WTC11 (cell line): ENCODE measurements around the gene MATN3. TPM values are rescaled to one million over a fixed set of nuclear protein-coding genes. Genes with fewer than 3 reads are reported as not detected.

ENCODE experiments used
- ATAC-seq: fragments of 200-7000 bp; cut with Tn5 transposase; 2 replicates; pipeline ENCODE4 v1.10.0; 2021; ENCODE audit warnings: mild to moderate bottlenecking, moderate library complexity
- CTCF ChIA-PET: fragments of 300-600 bp; sonication (Branson Sonifier 250); formaldehyde crosslinking; loops from one replicate; lab custom pipeline; 2021; ENCODE audit warnings: antibody characterized with exemption; lab: Charles Lee
- POLR2A ChIA-PET: fragments of 350-600 bp; sonication (Branson Sonifier 250); formaldehyde crosslinking; loops from one replicate; lab custom pipeline; 2021; ENCODE audit warnings: antibody characterized with exemption; lab: Charles Lee
- DNase-seq: peaks from one replicate; pipeline ENCODE4 v3.0.0; 2021; ENCODE audit warnings: low spot score
- H3K27ac Mint-ChIP-seq: 2 replicates; pipeline ENCODE4 v1.8.0; 2021; ENCODE audit warnings: mixed read lengths
- H3K27me3 Mint-ChIP-seq: 2 replicates; pipeline ENCODE4 v1.8.0; 2021; ENCODE audit warnings: low read depth, mild to moderate bottlenecking, moderate library complexity, mixed read lengths
- H3K36me3 Mint-ChIP-seq: 2 replicates; pipeline ENCODE4 v1.8.0; 2021; ENCODE audit warnings: mixed read lengths
- H3K4me1 Mint-ChIP-seq: 2 replicates; pipeline ENCODE4 v1.8.0; 2022; ENCODE audit warnings: mixed read lengths
- H3K4me3 Mint-ChIP-seq: 2 replicates; pipeline ENCODE4 v1.8.0; 2021; ENCODE audit warnings: mild to moderate bottlenecking, moderate library complexity, mixed read lengths
- H3K9me3 Mint-ChIP-seq: 2 replicates; pipeline ENCODE4 v1.8.0; 2021; ENCODE audit warnings: mixed read lengths
- ATF1 ChIP-seq: sonication (generic); formaldehyde crosslinking; IDR thresholded peaks from 2 replicates; pipeline ENCODE4 v1.8.1; 2023; ENCODE audit warnings: mild to moderate bottlenecking, moderate library complexity, missing genetic modification reagents
- CREM ChIP-seq: sonication (generic); formaldehyde crosslinking; IDR thresholded peaks from 2 replicates; pipeline ENCODE4 v1.8.1; 2022; ENCODE audit warnings: mild to moderate bottlenecking, missing genetic modification reagents, moderate library complexity
- E2F1 ChIP-seq: sonication (generic); formaldehyde crosslinking; IDR thresholded peaks from 2 replicates; pipeline ENCODE4 v1.8.0; 2022; ENCODE audit warnings: mild to moderate bottlenecking, missing genetic modification reagents
- FOXP1 ChIP-seq: sonication (generic); formaldehyde crosslinking; IDR thresholded peaks from 2 replicates; pipeline ENCODE4 v1.8.0; 2022; ENCODE audit warnings: missing genetic modification reagents, mild to moderate bottlenecking, moderate library complexity, borderline replicate concordance
- GTF2I ChIP-seq: fragments of 250-450 bp; sonication (Bioruptor Pico); conservative IDR thresholded peaks from 2 replicates; pipeline ENCODE4 v1.4.0; 2021; ENCODE audit warnings: mild to moderate bottlenecking
- HMGA2 ChIP-seq: fragments of 250-450 bp; sonication (Bioruptor Pico); IDR thresholded peaks from 2 replicates; pipeline ENCODE4 v1.4.0; 2021; ENCODE audit warnings: mild to moderate bottlenecking, moderate library complexity
- MAX ChIP-seq: sonication (generic); formaldehyde crosslinking; IDR thresholded peaks from 2 replicates; pipeline ENCODE4 v1.8.0; 2022; ENCODE audit warnings: mild to moderate bottlenecking, missing genetic modification reagents
- MYBL2 ChIP-seq: sonication (generic); formaldehyde crosslinking; IDR thresholded peaks from 2 replicates; pipeline ENCODE4 v1.8.1; 2023; ENCODE audit warnings: mild to moderate bottlenecking, moderate library complexity, missing genetic modification reagents
- NR2C2 ChIP-seq: sonication (generic); formaldehyde crosslinking; IDR thresholded peaks from 2 replicates; pipeline ENCODE4 v1.8.0; 2022; ENCODE audit warnings: mild to moderate bottlenecking, missing genetic modification reagents
- PRDM15 ChIP-seq: sonication (generic); formaldehyde crosslinking; IDR thresholded peaks from 2 replicates; pipeline ENCODE4 v1.8.0; 2022; ENCODE audit warnings: missing genetic modification reagents
- RORB ChIP-seq: fragments of 250-450 bp; sonication (Bioruptor Pico); IDR thresholded peaks from 2 replicates; pipeline ENCODE4 v1.9.0; 2021; ENCODE audit warnings: mild to moderate bottlenecking
- STAT6 ChIP-seq: sonication (generic); formaldehyde crosslinking; conservative IDR thresholded peaks from 2 replicates; pipeline ENCODE4 v1.8.1; 2023; ENCODE audit warnings: mild to moderate bottlenecking, low read depth, missing genetic modification reagents, moderate library complexity
- TEAD1 ChIP-seq: sonication (generic); formaldehyde crosslinking; IDR thresholded peaks from 2 replicates; pipeline ENCODE4 v1.8.0; 2022; ENCODE audit warnings: mild to moderate bottlenecking, missing genetic modification reagents
- TEAD4 ChIP-seq: sonication (generic); formaldehyde crosslinking; IDR thresholded peaks from 2 replicates; pipeline ENCODE4 v1.8.0; 2022; ENCODE audit warnings: mild to moderate bottlenecking, missing genetic modification reagents
- USF1 ChIP-seq: sonication (generic); formaldehyde crosslinking; IDR thresholded peaks from 2 replicates; pipeline ENCODE4 v1.8.0; 2022; ENCODE audit warnings: mild to moderate bottlenecking, missing genetic modification reagents
- USF2 ChIP-seq: sonication (generic); formaldehyde crosslinking; IDR thresholded peaks from 2 replicates; pipeline ENCODE4 v1.8.1; 2023; ENCODE audit warnings: mild to moderate bottlenecking, missing genetic modification reagents, moderate library complexity
- ZNF317 ChIP-seq: sonication (generic); formaldehyde crosslinking; IDR thresholded peaks from 2 replicates; pipeline ENCODE4 v1.8.1; 2023; ENCODE audit warnings: low read depth, mild to moderate bottlenecking, moderate library complexity, missing genetic modification reagents, borderline replicate concordance
- ZNF396 ChIP-seq: fragments of 250-450 bp; sonication (Bioruptor Pico); IDR thresholded peaks from 2 replicates; pipeline ENCODE4 v1.8.0; 2021; ENCODE audit warnings: mild to moderate bottlenecking, moderate library complexity, borderline replicate concordance
- ZNF512 ChIP-seq: sonication (generic); formaldehyde crosslinking; IDR thresholded peaks from 2 replicates; pipeline ENCODE4 v1.8.1; 2022; ENCODE audit warnings: missing genetic modification reagents, borderline replicate concordance
- ZNF671 ChIP-seq: fragments of 250-450 bp; sonication (Bioruptor Pico); IDR thresholded peaks from 2 replicates; pipeline ENCODE4 v1.8.0; 2021; ENCODE audit warnings: mild to moderate bottlenecking
- total RNA-seq: library from RNA; stranded (reverse); gene quantifications from 3 replicates; pipeline ENCODE4 v1.2.3, GENCODE V29; 2021

The MATN3 gene
- total RNA-seq, 1 experiment from 2014 or later: 6.3 TPM

- ATAC-seq (no peak), DNase-seq (no peak)
- peaks cover 38% of the 10 kb centered on the region for H3K36me3 Mint-ChIP-seq
- no peak overlapping the region for H3K4me3 Mint-ChIP-seq
- CTCF ChIA-PET: interaction anchor here (1.4 kb wide), 1 partner anchor 12 kb away, joined by 5 read pairs; no protein-coding TSS in a partner anchor
- no peaks in the 10 kb centered on the region for H3K4me1 Mint-ChIP-seq
- H3K9me3 Mint-ChIP-seq: peaks cover 12% of the 10 kb centered on the region
- no peak overlapping the region for H3K27ac Mint-ChIP-seq
- POLR2A ChIA-PET: no interaction called here
- TF ChIP-seq GTF2I (CRISPR knock-in tag): no peak
- TF ChIP-seq ZNF671 (CRISPR knock-in tag): no peak
- no peak for TF ChIP-seq HMGA2 (CRISPR knock-in tag)
- TF ChIP-seq USF2 (CRISPR knock-in tag): no peak
- TF ChIP-seq PRDM15 (CRISPR knock-in tag): no peak
- no peak for TF ChIP-seq MYBL2 (CRISPR knock-in tag)
- TF ChIP-seq TEAD1: no peak
- TF ChIP-seq STAT6 (CRISPR knock-in tag): no peak
- no peak for TF ChIP-seq USF1 (CRISPR knock-in tag)
- no peak for TF ChIP-seq TEAD4 (CRISPR knock-in tag)
- TF ChIP-seq ZNF512 (CRISPR knock-in tag): no peak
- no peak for TF ChIP-seq ATF1 (CRISPR knock-in tag)
- TF ChIP-seq ZNF317 (CRISPR knock-in tag): no peak
- TF ChIP-seq NR2C2: no peak
- no peak for TF ChIP-seq FOXP1 (CRISPR knock-in tag)
- TF ChIP-seq MAX (CRISPR knock-in tag): no peak
- TF ChIP-seq ZNF396 (CRISPR knock-in tag): no peak
- no peak for TF ChIP-seq CREM (CRISPR knock-in tag)
- no peak for TF ChIP-seq E2F1 (CRISPR knock-in tag)
- TF ChIP-seq RORB: no peak
- no peaks in the 10 kb centered on the region for H3K27me3 Mint-ChIP-seq
Observed at GRCh38 chr2:20027260-20027677, 14.8 kb upstream of the MATN3 start.
